ENCODE measurements around the gene GATA1. TPM values are rescaled to one million over a fixed set of nuclear protein-coding genes. Genes with fewer than 3 reads are reported as not detected.

Gene GATA1
- total and polyA plus RNA-seq, 8 donors: 0.37 to 9.4 TPM; not detected in 6

GRCh38 chrX:48782795-48783194 lies 3.6 kb upstream of the GATA1 start:
- WGBS, 5 donors: 57 to 76% (median 70%) methylated on average over 6 to 13 of the region's 13 CpGs

GRCh38 chrX:48784726-48785125 lies 1.7 kb upstream of the GATA1 start:
- intact Hi-C loops (cut with DNase I; ENCODE audit: low total_unique reads): no loop called here
- WGBS, 5 donors: 43 to 57% (median 52%) methylated on average over 2 to 3 of the region's 3 CpGs
- TF ChIP-seq POLR2A (IDR thresholded peaks at IDR 0.05) (no peak), CTCF (IDR thresholded peaks at IDR 0.05) (no peak), POLR2AphosphoS5 (IDR thresholded peaks at IDR 0.05) (no peak), EP300 (IDR thresholded peaks at IDR 0.05) (no peak)

More at GRCh38 chrX:48782795-48783194, 3.6 kb upstream of the GATA1 start:
- intact Hi-C loops (cut with DNase I; ENCODE audit: low total_unique reads): no loop called here
- Histone ChIP-seq H3K9me3 (peaks cover 0 to 3% (median 0%) of the 10 kb centered on the region in 4 donors), H3K27ac (no peak overlapping the region), H3K27me3 (peaks cover 0 to 21% (median 15%) of the 10 kb centered on the region in 3 donors), H3K4me3 (no peak overlapping the region), H3K36me3 (no peaks in the 10 kb centered on the region), H3K4me1 (no peaks in the 10 kb centered on the region)
- DNase-seq: no peak
- TF ChIP-seq POLR2A (IDR thresholded peaks at IDR 0.05): no peak
- TF ChIP-seq POLR2AphosphoS5 (IDR thresholded peaks at IDR 0.05): no peak
- TF ChIP-seq CTCF (IDR thresholded peaks at IDR 0.05): no peak
- TF ChIP-seq EP300 (IDR thresholded peaks at IDR 0.05): no peak

DNA sequence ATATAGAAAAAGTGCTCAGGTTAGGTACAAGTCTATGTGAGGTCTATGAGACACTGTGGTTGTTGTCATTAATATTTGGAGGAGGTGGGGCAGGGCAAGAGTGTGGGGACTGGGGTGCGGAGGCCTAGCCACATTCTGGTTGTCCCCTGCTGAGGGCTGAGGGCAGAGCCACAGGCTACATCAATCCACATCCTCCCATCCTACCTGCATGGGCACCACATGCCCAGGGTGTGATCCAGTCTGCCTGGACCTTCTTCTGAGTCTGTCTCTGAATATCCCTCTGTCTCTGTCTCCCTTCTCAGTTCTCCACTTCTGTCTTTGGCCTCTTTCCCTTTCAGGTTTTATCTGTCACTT lies 1.2 kb upstream of the GATA1 start:
- Histone ChIP-seq H3K4me1 (no peaks in the 10 kb centered on the region), H3K27me3 (peaks cover 0 to 17% (median 15%) of the 10 kb centered on the region in 3 donors), H3K27ac (no peak overlapping the region), H3K9me3 (peaks cover 0 to 3% (median 0%) of the 10 kb centered on the region in 4 donors), H3K36me3 (no peaks in the 10 kb centered on the region), H3K4me3 (no peak overlapping the region)
- no peak for DNase-seq
- intact Hi-C loops (cut with DNase I; ENCODE audit: low total_unique reads): no loop called here
- WGBS, 5 donors: 70 to 86% (median 78%) methylated on average over 1 of the region's 1 CpG; no CpG with 5 or more reads in 1 of the 5 donors
- TF ChIP-seq POLR2A (IDR thresholded peaks at IDR 0.05) (no peak), POLR2AphosphoS5 (IDR thresholded peaks at IDR 0.05) (no peak), CTCF (IDR thresholded peaks at IDR 0.05) (no peak), EP300 (IDR thresholded peaks at IDR 0.05) (no peak)

More at GRCh38 chrX:48784726-48785125, 1.7 kb upstream of the GATA1 start:
- no peak for DNase-seq
- Histone ChIP-seq H3K4me3 (no peak overlapping the region), H3K27ac (no peak overlapping the region), H3K27me3 (peaks cover 0 to 18% (median 17%) of the 10 kb centered on the region in 3 donors), H3K36me3 (no peaks in the 10 kb centered on the region), H3K9me3 (peaks cover 0 to 3% (median 0%) of the 10 kb centered on the region in 4 donors), H3K4me1 (no peaks in the 10 kb centered on the region)

GRCh38 chrX:48785540-48786214 lies 713 bp upstream of the GATA1 start:
- DNase-seq: no peak
- no peak for TF ChIP-seq POLR2A (IDR thresholded peaks at IDR 0.05)
- TF ChIP-seq POLR2AphosphoS5 (IDR thresholded peaks at IDR 0.05): no peak
- TF ChIP-seq CTCF (IDR thresholded peaks at IDR 0.05): no peak
- no peak for TF ChIP-seq EP300 (IDR thresholded peaks at IDR 0.05)
- intact Hi-C loops (cut with DNase I; ENCODE audit: low total_unique reads): no loop called here
- H3K27me3 ChIP-seq: peaks cover 0 to 17% (median 15%) of the 10 kb centered on the region in 3 donors
- H3K4me3 ChIP-seq: no peak overlapping the region
- no peaks in the 10 kb centered on the region for H3K36me3 ChIP-seq
- H3K27ac ChIP-seq: no peak overlapping the region
- no peaks in the 10 kb centered on the region for H3K4me1 ChIP-seq
- peaks cover 0 to 3% (median 0%) of the 10 kb centered on the region in 4 donors for H3K9me3 ChIP-seq
- 55 to 65% (median 65%) methylated on average over 16 of the region's 16 CpGs for WGBS, 5 donors
